HG02610 (cell line): ENCODE data around the gene MOGAT1.

Source experiments
- ATAC-seq: cut with Tn5 transposase; IDR thresholded peaks from one replicate; pipeline ENCODE4 v1.9.1; 2021; ENCODE audit warnings: mild to moderate bottlenecking, moderate library complexity; ENCODE audit not compliant: unreplicated experiment

Gene MOGAT1, protein sequence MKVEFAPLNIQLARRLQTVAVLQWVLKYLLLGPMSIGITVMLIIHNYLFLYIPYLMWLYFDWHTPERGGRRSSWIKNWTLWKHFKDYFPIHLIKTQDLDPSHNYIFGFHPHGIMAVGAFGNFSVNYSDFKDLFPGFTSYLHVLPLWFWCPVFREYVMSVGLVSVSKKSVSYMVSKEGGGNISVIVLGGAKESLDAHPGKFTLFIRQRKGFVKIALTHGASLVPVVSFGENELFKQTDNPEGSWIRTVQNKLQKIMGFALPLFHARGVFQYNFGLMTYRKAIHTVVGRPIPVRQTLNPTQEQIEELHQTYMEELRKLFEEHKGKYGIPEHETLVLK

GRCh38 chr2:222671259-222672067 lies at the start of gene MOGAT1:
Gene MOGAT1 (plus strand): TSS chr2:222671658. CDS start chr2:222671786, 128 bp downstream.
- ATAC-seq: no peak

DNA sequence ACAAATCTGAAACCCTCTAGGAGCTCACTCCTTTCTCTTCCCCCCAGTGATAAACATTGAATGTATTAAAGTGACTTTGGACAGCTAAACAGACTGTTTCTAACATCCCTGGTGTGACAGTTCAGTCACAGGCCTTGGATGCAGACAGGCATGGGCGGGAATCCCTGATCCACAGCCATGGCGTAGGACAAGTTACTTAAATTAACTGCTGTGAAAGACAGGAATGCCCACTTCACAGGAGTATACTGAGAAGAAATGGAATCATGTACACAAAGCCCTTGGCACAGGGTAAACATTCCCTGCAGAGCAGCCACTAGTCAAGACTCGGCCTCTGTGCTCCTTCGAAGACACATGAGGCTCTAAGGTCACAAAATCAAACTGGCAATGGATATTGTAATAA lies 49.6 kb upstream of the MOGAT1 start:
- no peak for ATAC-seq

DNA sequence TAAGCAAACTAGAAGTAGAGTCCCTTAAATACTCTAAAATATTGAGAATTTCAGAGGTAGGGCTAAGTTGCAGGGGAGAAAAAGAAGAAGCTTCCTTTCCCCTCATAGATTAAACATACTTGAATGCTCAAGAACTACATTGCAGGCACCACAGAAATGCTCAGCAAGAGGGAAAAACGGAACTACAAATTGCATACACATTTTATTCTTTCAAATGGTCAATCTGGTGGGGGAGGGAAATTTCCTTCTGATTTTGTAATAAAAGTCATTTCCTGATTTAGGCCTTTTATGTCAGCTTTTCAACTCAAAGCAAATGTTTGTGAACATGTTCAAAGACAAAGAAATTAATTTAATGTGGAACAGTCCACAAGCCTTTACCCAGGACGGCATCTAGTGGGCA lies 48.5 kb upstream of the MOGAT1 start:
- ATAC-seq: no peak

GRCh38 chr2:222623756-222624309 lies 47.6 kb upstream of the MOGAT1 start:
- no peak for ATAC-seq

- no peak for ATAC-seq
Measured at GRCh38 chr2:222627764-222628163, 43.7 kb upstream of the MOGAT1 start.

DNA sequence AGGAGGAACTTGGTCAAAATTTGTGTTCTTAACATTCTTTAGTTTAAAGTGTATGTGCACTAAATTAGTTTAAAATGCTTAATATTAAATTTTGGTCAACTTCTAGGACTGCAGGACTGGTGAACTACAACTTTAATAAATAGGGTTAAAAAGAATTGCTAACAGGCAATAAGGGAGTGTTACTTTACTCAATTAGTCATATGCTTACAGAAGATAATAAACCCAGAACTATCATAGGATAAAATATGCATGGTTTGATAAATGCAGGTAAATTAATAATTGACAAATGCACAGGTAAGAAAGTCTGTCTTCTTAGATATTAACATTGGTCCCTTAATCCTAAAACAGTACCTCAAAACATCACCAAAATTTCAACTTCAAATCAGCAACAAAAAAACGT lies 36.2 kb upstream of the MOGAT1 start:
- no peak for ATAC-seq

- no peak for ATAC-seq
Measured at GRCh38 chr2:222637067-222637466, 34.4 kb upstream of the MOGAT1 start.

- no peak for ATAC-seq
Measured at GRCh38 chr2:222641336-222641735, 30.1 kb upstream of the MOGAT1 start.

DNA sequence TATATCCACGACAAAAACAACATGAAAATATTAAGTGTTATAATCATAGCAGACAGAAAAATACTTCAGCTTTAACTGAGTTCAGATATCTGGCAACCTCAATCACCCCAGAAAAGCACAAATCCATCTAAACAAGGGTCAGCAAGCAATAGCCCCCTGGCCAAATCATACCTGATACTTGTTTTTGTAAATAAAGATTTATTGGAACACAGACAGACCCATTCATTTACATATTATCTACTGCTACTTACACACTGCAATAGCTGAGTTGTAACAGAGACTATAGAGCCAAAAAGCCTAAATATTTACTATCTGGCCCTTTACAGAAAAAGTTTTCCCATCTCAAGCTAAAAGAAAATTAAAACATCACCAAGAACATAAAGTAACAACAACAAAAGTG lies 28.3 kb upstream of the MOGAT1 start:
- no peak for ATAC-seq

- ATAC-seq: no peak
Measured at GRCh38 chr2:222646008-222646407, 25.4 kb upstream of the MOGAT1 start.

- ATAC-seq: no peak
Measured at GRCh38 chr2:222649801-222650200, 21.7 kb upstream of the MOGAT1 start.

DNA sequence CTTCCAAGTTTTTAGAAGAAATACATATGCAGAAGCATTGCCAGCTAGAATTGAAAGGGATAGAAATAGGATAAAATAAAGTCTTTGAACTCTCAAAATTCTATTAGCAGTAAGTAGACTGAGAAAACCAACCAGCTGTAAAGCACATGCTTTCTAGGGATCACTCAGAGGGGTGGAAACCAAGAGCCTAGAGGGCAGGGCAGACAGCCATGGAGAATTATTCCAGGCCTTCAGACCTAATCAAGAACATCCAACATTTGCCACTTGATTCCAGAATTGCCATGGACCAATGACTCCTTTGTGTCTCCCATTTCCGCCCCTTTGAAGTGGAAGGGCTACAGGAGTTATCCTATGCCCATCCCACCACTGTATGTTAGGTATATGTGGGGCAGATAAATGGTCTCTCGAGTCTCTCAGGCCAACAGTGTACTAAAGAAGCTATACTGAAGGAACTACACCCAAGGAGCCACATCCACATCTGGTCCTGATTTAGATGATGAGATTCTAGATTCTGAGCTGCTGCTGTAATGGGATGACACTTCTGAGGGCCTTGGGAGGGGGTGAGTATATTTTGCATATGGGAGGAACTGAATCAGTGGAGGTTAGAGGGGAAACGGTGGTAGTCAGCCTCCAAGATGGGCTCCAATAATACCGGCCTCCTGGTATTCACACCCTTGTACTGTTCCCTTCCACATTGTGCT lies 19.6 kb upstream of the MOGAT1 start:
- no peak for ATAC-seq

- no peak for ATAC-seq
Measured at GRCh38 chr2:222652491-222653255, 18.8 kb upstream of the MOGAT1 start.

DNA sequence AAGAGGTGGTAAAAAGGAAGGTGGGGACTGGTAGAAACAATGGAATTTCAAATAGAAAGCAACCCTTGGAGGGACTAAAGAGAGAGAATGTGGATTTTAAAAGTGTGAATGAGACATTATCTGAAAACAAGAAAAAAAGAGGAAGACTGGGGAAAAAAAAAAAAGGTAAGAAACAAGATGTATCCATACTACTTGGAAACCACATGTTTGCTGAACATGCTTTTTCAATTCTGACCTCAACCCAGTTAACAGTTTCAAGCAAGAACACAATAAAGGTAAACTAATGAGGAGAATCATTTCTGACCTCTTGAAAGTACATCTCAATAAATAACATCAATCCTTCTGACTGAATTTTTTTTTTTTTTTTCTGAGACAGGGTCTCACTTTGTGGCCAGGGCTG lies 18.2 kb upstream of the MOGAT1 start:
- no peak for ATAC-seq

DNA sequence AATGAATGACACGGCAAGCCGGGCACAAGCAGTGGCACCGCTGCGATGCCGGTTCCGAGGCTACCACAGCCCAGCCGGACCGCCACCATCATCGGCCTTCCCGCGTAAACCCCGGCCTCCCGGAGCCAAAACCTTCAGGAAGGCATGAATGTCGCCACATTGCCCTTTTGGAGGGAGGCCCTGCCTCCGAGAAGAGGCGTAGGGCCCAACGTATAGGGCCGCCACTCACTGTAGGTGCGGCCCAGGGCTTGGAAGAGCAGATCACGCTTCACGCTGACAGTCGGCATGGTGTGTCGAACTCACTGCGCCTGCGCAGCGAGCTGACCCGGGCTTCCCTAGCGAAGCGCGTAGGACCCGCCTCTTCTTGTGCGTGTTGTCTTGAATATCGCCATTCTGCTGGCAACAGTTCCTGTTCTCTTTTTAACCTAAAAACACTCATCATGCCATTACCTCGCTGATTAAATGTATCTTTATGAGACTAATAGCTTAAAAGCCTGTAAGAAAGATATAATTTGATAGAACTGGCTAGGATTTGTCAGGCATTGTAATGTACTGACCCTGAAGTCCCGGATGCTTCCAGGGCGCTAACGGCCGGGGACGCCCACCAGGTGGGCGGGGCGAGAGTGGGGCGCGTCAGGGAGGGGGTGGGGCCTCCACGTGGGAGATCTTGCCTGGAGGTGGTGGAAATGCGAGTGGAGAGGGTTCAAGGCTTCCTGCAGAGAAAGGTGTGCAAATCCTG lies 15.5 kb upstream of the MOGAT1 start, which contains the start of gene FARSB:
TSS of gene FARSB (minus strand) at position 306 of the 739 bp plus-strand sequence. CDS start at position 287, 19 bp downstream.
- peak; percentile 83 for ATAC-seq

- ATAC-seq: peak; percentile 9
Measured at GRCh38 chr2:222656526-222657446, 14.7 kb upstream of the MOGAT1 start.

DNA sequence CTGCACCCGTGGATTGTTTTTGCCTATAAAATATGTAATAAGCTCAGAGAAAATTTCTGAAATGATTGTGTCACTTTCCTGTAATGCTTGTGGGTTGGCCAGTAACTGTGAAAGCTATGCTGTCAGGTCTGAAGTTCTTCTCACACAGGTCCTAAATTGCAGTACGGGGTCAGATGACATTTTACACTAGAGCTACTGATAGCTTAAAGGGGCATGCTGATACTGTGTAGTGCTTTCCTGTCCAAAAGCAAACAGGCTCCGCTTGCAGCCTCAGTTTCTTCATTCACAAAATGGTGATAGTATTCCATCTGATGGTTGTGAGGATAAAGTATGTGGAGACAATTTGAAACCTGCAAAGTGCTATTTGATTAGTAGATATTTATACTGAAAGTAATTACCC lies 8.0 kb upstream of the MOGAT1 start:
- no peak for ATAC-seq

- ATAC-seq: no peak
Measured at GRCh38 chr2:222668494-222669154, 2.8 kb upstream of the MOGAT1 start.
